Activated CD4-positive, alpha-beta memory T cell treated with anti-CD3 and anti-CD28 coated beads, Interleukin-2, amount 10 ng/mL, durations not matched to agents 7 days and 5 days (primary cell): ENCODE results near the gene NKAIN2. TPM values are rescaled to one million over a fixed set of nuclear protein-coding genes. Genes with fewer than 3 reads are reported as not detected.
"Not testable (repeated sequence)": the region's sequence is repeated elsewhere in the genome, so short reads cannot be mapped to it uniquely, and the experiment has no call there.

Experiments
- CTCF ChIA-PET: fragments of 350-600 bp; sonication (Branson Sonifier 250); formaldehyde crosslinking; loops from one replicate; lab custom pipeline; 2021; ENCODE audit warnings: antibody characterized with exemption, inconsistent platforms; lab: Charles Lee
- POLR2A ChIA-PET: fragments of 350-600 bp; sonication (Branson Sonifier 250); formaldehyde crosslinking; loops from one replicate; lab custom pipeline; 2021; ENCODE audit warnings: antibody characterized with exemption; lab: Charles Lee
- DNase-seq: peaks from one replicate; pipeline ENCODE4 v3.0.0-alpha.2; 2020
- H3K27ac Mint-ChIP-seq: one replicate; pipeline ENCODE4 v1.8.0; 2021; ENCODE audit warnings: mild to moderate bottlenecking, mixed read lengths
- H3K27me3 Mint-ChIP-seq: one replicate; pipeline ENCODE4 v1.8.0; 2021; ENCODE audit warnings: mixed read lengths
- H3K36me3 Mint-ChIP-seq: one replicate; pipeline ENCODE4 v1.8.0; 2021; ENCODE audit warnings: low read depth, mixed read lengths
- H3K4me1 Mint-ChIP-seq: one replicate; pipeline ENCODE4 v1.8.0; 2021; ENCODE audit warnings: mixed read lengths
- H3K4me3 Mint-ChIP-seq: one replicate; pipeline ENCODE4 v1.8.0; 2021; ENCODE audit warnings: mild to moderate bottlenecking, mixed read lengths
- H3K9me3 Mint-ChIP-seq: one replicate; pipeline ENCODE4 v1.8.0; 2021; ENCODE audit warnings: mixed read lengths
- total RNA-seq, 2 experiments: library from RNA; stranded (reverse); gene quantifications; one replicate each; pipeline ENCODE4 v1.2.3, GENCODE V29; 2021

NKAIN2 gene
- total RNA-seq, 2 experiments from 2014 or later = not detected

DNA sequence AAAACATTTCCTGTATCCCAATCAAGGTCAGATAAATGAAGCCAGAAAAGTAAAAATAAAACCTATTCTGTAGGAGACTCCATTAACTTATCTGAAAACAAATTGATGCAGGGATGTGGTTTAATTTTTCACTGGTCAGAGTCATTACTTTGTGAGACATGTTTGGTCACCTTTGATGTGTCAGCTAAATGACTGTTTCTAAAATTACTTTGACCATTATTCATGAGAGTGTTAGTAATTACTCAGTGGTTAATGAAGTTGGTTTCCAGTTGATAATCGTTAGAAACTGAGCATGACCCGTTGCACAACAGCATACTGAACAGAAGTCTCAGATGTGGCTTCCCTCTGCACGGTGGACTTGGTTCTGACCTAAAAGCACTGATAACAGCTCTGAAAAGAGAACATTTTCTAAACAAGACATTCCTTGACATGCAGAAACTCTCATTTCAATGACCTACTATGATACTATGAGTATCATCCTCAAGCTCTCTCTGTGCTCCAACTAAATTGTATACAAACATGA, 748.1 kb downstream of the NKAIN2 start:
- Mint-ChIP-seq H3K36me3 (no peaks in the 10 kb centered on the region), H3K4me1 (no peaks in the 10 kb centered on the region), H3K27me3 (no peaks in the 10 kb centered on the region), H3K27ac (no peak overlapping the region), H3K4me3 (no peak overlapping the region), H3K9me3 (peaks cover 3% of the 10 kb centered on the region)
- CTCF ChIA-PET = no interaction called here
- POLR2A ChIA-PET = no interaction called here
- DNase-seq = no peak

DNA sequence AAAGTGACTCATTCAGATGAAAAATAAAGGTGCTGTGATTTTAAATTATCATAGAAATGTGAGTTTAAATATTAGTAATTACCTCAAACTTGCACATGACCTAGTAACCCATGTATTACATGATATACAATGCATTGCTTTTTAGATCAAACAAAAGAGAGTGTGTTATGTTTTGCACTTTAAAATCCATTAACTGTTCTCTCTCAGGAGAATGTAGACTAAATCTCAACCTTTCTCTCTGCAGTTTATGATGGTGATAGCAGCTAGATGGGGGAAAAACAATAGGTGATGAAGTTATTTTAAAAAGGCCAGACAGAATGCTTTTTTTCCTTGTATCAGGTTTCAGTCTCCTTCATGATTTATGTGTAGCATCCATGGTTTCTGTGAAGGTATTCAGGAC, 754.2 kb downstream of the NKAIN2 start:
- Mint-ChIP-seq H3K4me3 (no peak overlapping the region), H3K36me3 (no peaks in the 10 kb centered on the region), H3K27me3 (no peaks in the 10 kb centered on the region), H3K4me1 (no peaks in the 10 kb centered on the region), H3K27ac (no peak overlapping the region), H3K9me3 (peaks cover 5% of the 10 kb centered on the region)
- ChIA-PET POLR2A (no interaction called here), CTCF (no interaction called here)
- no peak for DNase-seq

- H3K27me3 Mint-ChIP-seq, H3K9me3 Mint-ChIP-seq, H3K36me3 Mint-ChIP-seq, DNase-seq, POLR2A ChIA-PET, H3K4me3 Mint-ChIP-seq, H3K4me1 Mint-ChIP-seq, CTCF ChIA-PET, H3K27ac Mint-ChIP-seq: not testable (repeated sequence)
Measured at GRCh38 chr6:124560078-124560477, 756.4 kb downstream of the NKAIN2 start.

DNA sequence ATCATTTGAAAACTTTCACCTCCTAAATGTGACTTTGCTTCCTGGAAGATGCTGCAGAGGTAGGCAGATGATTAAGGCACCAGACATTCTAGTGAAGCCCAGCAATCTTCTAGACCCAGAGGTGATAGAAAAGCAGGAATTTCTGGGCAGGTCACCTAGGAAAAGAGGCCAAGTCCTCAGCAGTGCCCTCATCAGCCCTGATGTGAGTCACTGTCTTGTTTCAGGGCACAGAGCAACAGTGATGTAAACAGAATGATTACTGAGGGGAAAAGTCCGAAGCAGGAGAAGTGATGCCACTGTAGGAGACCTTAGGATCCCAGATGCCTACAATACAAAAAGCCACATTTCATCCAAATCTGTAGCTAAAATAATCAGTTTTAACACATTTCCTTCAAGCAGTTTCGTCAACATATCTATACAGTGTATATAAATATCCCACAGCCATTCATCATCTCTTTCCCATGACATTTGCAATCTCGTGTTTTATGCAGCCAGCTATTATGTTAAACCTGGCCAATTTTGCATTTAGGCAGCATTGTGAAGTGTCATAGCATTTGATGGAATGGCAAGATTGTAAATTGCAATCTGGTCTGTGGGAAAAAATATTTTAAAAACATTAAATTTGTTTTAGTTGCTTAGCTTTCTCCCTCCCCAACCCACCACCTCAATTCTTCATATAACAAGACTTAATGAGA, 757.4 kb downstream of the NKAIN2 start:
- Mint-ChIP-seq H3K27ac (no peak overlapping the region), H3K4me1 (no peaks in the 10 kb centered on the region), H3K36me3 (no peaks in the 10 kb centered on the region), H3K27me3 (no peaks in the 10 kb centered on the region), H3K4me3 (no peak overlapping the region), H3K9me3 (peaks cover 5% of the 10 kb centered on the region)
- no peak for DNase-seq
- CTCF ChIA-PET = no interaction called here
- POLR2A ChIA-PET = no interaction called here

DNA sequence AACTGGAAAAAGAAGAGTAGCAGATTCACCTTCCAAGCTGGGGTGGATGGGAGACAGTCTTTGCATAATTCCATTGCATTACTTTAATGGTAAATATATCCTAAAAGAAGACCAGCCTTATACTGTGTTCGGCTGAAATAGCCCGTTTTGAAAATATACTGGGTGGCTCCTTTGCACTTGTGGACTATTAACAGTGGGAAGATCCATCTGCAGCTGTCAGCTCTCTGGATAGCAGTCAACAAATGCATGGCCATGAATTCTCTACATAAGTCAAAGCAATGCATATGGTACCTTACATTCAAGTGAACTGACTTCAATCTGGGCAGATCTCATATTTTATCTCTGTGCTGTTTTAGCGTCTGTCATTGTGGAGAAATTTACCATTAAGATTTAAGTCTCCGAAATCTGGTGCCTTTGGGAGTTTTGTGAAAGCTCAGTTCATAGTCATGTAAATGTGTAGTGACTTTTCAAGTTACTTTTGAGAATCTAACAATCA, 758.0 kb downstream of the NKAIN2 start:
- H3K36me3 Mint-ChIP-seq = no peaks in the 10 kb centered on the region
- H3K4me3 Mint-ChIP-seq = no peak overlapping the region
- no peaks in the 10 kb centered on the region for H3K4me1 Mint-ChIP-seq
- ChIA-PET CTCF (no interaction called here), POLR2A (no interaction called here)
- no peak for DNase-seq
- no peak overlapping the region for H3K27ac Mint-ChIP-seq
- peaks cover 3% of the 10 kb centered on the region for H3K9me3 Mint-ChIP-seq
- H3K27me3 Mint-ChIP-seq = no peaks in the 10 kb centered on the region

GRCh38 chr6:124564125-124564524, 760.5 kb downstream of the NKAIN2 start:
- CTCF ChIA-PET, H3K4me3 Mint-ChIP-seq, POLR2A ChIA-PET, H3K36me3 Mint-ChIP-seq, H3K27me3 Mint-ChIP-seq, H3K27ac Mint-ChIP-seq, H3K9me3 Mint-ChIP-seq, H3K4me1 Mint-ChIP-seq, DNase-seq: not testable (repeated sequence)

DNA sequence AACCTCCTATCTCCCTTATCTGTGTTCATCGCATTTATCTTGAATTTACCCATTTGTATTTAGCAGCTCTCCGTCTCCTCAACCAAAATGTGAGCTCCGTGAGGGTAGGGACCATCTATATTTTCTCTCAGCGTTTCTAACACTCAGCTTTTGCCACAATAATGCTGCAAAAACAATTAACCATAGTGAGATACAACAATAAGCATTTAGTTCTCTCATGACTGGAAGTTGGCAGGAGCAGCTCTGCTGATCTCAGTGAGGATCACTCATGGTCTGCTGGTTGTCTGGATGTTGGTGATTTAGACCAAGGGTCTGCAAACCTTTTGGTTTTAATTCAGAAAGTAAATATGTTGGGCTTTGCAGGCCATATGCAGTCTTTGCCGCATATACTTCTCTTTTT, 763.7 kb downstream of the NKAIN2 start:
- peaks cover 9% of the 10 kb centered on the region for H3K9me3 Mint-ChIP-seq
- ChIA-PET CTCF (no interaction called here), POLR2A (no interaction called here)
- H3K27me3 Mint-ChIP-seq = no peaks in the 10 kb centered on the region
- no peak overlapping the region for H3K4me3 Mint-ChIP-seq
- H3K36me3 Mint-ChIP-seq = no peaks in the 10 kb centered on the region
- no peaks in the 10 kb centered on the region for H3K4me1 Mint-ChIP-seq
- no peak overlapping the region for H3K27ac Mint-ChIP-seq
- no peak for DNase-seq

DNA sequence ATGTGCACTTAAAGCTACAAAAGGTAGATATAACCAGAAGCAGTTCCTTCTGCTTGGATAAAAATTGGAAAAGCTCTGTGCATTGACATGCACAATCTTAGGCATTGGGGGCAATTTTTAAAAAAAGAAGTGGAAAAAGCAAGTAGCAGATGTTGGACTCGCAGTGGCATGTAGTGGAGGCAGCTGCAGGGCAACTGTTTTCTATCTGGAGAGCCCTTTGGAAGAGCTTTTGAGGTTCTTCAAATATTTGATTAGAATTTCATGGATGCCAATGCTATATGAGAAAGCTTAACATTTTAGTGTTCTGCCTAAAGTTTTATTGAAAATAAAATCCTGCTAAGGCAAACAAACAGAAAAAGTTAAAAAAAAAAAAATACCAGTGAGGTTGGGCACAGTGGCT, 770.3 kb downstream of the NKAIN2 start:
- Mint-ChIP-seq H3K9me3 (peaks cover 12% of the 10 kb centered on the region), H3K4me3 (no peak overlapping the region), H3K27me3 (no peaks in the 10 kb centered on the region), H3K27ac (no peak overlapping the region), H3K36me3 (no peaks in the 10 kb centered on the region), H3K4me1 (no peaks in the 10 kb centered on the region)
- DNase-seq = no peak
- POLR2A ChIA-PET = no interaction called here
- CTCF ChIA-PET = no interaction called here

DNA sequence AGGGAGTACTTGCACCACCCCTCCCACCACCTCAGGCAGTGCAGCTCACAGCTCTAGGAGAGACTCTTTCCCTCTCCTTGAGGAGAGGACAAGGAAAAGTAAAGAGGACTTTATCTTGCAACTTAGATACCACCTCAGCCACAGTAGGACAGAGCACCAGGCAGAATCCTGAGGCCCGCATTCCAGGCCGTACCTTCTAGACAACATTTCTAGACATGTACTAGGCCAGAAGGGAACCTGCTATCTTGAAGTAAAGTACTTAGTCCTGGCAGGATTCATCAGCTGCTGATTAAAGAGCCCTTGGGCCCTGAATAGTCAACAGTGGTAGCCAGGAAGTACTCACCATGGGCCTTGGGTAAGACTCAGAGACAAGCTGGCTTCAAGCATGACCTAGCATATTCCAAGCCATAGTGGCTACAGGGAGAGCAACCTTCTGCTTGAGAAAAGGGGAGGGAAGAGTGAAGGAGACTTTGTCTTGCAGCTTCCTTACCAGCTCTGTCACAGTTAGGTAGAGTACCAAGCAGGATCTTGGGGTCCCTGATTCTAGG, 774.1 kb downstream of the NKAIN2 start:
- Mint-ChIP-seq H3K27ac (no peak overlapping the region), H3K9me3 (peaks cover 4% of the 10 kb centered on the region), H3K4me1 (no peaks in the 10 kb centered on the region), H3K27me3 (no peaks in the 10 kb centered on the region), H3K4me3 (no peak overlapping the region), H3K36me3 (no peaks in the 10 kb centered on the region)
- DNase-seq = no peak
- ChIA-PET POLR2A (no interaction called here), CTCF (no interaction called here)

DNA sequence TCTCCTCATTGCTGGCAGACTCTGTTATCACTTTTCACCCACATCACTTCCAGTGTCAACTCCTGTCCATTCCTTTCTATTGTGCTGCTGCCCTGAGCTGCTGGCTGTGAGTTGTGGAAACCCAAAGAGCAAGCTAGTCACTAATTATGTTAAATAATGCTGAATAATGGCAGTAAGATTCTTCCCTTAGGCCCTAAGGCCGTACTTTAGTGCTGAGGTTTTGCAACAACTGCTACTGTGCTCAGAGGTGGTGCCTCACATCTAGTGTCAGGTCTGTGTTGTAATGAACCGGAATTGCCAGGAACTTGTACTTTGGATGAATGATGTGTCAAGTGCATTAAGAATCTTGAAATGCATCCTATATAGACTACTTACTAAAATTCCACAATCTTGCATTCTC, 786.3 kb downstream of the NKAIN2 start:
- ChIA-PET CTCF (no interaction called here), POLR2A (no interaction called here)
- no peaks in the 10 kb centered on the region for H3K4me1 Mint-ChIP-seq
- H3K9me3 Mint-ChIP-seq = no peaks in the 10 kb centered on the region
- no peak overlapping the region for H3K4me3 Mint-ChIP-seq
- no peak for DNase-seq
- H3K36me3 Mint-ChIP-seq = no peaks in the 10 kb centered on the region
- H3K27ac Mint-ChIP-seq = no peak overlapping the region
- H3K27me3 Mint-ChIP-seq = no peaks in the 10 kb centered on the region

DNA sequence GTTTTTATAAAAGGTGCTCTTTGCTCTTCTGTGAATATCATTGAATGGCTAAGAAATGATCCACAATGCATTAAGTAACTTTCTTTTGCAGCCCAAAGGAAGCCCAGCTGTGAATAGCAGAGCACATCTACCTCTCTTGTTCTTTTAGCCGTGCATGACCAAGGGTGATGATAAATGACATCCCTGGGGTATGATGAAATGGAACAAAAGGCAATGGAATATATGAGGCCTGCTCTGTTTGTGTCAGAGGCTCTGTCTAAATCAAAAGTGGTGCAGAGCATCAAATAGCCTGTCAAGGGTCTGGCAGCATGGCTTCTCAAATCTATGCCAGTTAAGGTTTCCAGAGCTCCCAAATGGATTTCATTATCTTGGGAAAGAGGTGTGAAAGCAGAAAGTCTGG, 796.0 kb downstream of the NKAIN2 start:
- CTCF ChIA-PET = no interaction called here
- POLR2A ChIA-PET = no interaction called here
- Mint-ChIP-seq H3K4me3 (no peak overlapping the region), H3K27ac (no peak overlapping the region), H3K27me3 (no peaks in the 10 kb centered on the region), H3K9me3 (no peaks in the 10 kb centered on the region), H3K4me1 (no peaks in the 10 kb centered on the region), H3K36me3 (no peaks in the 10 kb centered on the region)
- no peak for DNase-seq

DNA sequence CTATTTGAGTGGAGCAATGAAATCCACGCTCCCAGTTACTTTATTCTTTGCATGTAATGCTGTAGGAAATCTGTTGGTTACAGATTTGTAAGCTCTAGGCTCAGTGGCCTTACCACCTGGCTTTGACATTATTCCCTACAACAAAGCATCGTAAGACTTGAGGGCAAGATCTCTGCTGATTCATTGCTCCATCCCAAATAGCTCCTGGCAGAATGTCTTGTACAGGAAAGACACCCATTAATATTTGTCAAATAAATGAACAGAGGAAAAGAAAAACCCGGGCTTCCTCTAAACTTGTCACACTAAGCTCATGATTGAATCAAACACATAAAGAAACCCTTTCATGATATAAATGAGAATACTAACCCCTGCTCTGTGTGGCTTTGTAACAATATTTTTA, 801.1 kb downstream of the NKAIN2 start:
- H3K36me3 Mint-ChIP-seq = no peaks in the 10 kb centered on the region
- H3K4me3 Mint-ChIP-seq = no peak overlapping the region
- no peak for DNase-seq
- POLR2A ChIA-PET = no interaction called here
- no peaks in the 10 kb centered on the region for H3K27me3 Mint-ChIP-seq
- CTCF ChIA-PET = no interaction called here
- H3K27ac Mint-ChIP-seq = no peak overlapping the region
- H3K4me1 Mint-ChIP-seq = no peaks in the 10 kb centered on the region
- no peaks in the 10 kb centered on the region for H3K9me3 Mint-ChIP-seq

DNA sequence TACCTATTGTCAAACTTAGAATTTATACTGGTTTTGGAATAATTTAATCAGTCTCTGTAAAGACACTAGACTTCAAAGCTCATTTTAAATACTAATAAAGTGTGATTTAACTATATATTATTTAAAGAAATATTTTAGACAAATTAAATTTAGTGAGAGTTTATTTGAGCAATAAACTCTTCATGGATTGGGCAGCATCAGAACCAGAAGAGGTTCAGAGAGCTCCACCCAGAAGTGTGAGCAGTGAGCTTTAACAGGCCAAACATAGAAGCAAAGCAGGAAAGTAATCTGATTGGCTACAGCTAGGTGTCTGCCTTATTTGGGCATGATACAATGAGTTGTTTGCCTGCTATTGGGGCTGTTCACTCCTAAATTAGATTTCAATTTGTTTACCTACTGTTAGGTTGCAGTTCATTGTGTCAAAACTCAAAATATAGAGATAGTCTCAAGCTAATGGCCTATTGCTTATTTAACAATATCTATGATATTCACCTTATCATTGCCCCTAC, 803.5 kb downstream of the NKAIN2 start:
- Mint-ChIP-seq H3K27me3 (no peaks in the 10 kb centered on the region), H3K9me3 (no peaks in the 10 kb centered on the region), H3K4me3 (no peak overlapping the region), H3K36me3 (no peaks in the 10 kb centered on the region), H3K27ac (no peak overlapping the region), H3K4me1 (no peaks in the 10 kb centered on the region)
- CTCF ChIA-PET = no interaction called here
- POLR2A ChIA-PET = no interaction called here
- DNase-seq = no peak

GRCh38 chr6:124613031-124613430, 809.4 kb downstream of the NKAIN2 start:
- ChIA-PET CTCF (no interaction called here), POLR2A (no interaction called here)
- no peaks in the 10 kb centered on the region for H3K27me3 Mint-ChIP-seq
- no peak overlapping the region for H3K4me3 Mint-ChIP-seq
- no peak overlapping the region for H3K27ac Mint-ChIP-seq
- H3K9me3 Mint-ChIP-seq = no peaks in the 10 kb centered on the region
- DNase-seq = no peak
- no peaks in the 10 kb centered on the region for H3K36me3 Mint-ChIP-seq
- no peaks in the 10 kb centered on the region for H3K4me1 Mint-ChIP-seq
